ENCODE data around the gene EFNB2. TPM values are rescaled to one million over a fixed set of nuclear protein-coding genes. Genes with fewer than 3 reads are reported as not detected.

The EFNB2 gene
- polyA plus RNA-seq, 1 donor from 2014 or later, result 53.1 TPM

- TF ChIP-seq EP300 (conservative IDR thresholded peaks at IDR 0.05; ENCODE audit: poor library complexity, severe bottlenecking), result no peak
- no peak for TF ChIP-seq EZH2 (IDR thresholded peaks at IDR 0.05; ENCODE audit: borderline replicate concordance, insufficient read depth, low read length, poor library complexity, severe bottlenecking)
Observed at GRCh38 chr13:106462710-106463109, 72.8 kb downstream of the EFNB2 start (continued).

- Histone ChIP-seq H3F3A (ENCODE audit: insufficient read depth, low read length, poor library complexity, severe bottlenecking) (no peaks in the 10 kb centered on the region), H3K4me3 (ENCODE audit: low read length) (no peak overlapping the region), H3K4me2 (ENCODE audit: low read length) (no peak overlapping the region), H3K36me3 (ENCODE audit: insufficient read depth, low read length) (no peaks in the 10 kb centered on the region), H3K9me3 (ENCODE audit: low read length) (no peaks in the 10 kb centered on the region), H3K9me2 (ENCODE audit: insufficient read depth, low read length) (no peaks in the 10 kb centered on the region), H4K20me1 (ENCODE audit: insufficient read depth) (no peaks in the 10 kb centered on the region), H2AFZ (ENCODE audit: low read depth, low read length) (no peak overlapping the region), H3K9ac (ENCODE audit: low read length) (no peak overlapping the region), H3K27ac (ENCODE audit: low read length) (no peak overlapping the region), H3K79me2 (replicated peaks; ENCODE audit: insufficient read depth, low read length) (no peaks in the 10 kb centered on the region), H3K27me3 (ENCODE audit: insufficient read depth, low read depth, low read length) (no peaks in the 10 kb centered on the region)
- TF ChIP-seq RAD21 (conservative IDR thresholded peaks at IDR 0.05) (no peak), MXI1 (conservative IDR thresholded peaks at IDR 0.05; ENCODE audit: poor library complexity, severe bottlenecking) (no peak), POLR2AphosphoS5 (IDR thresholded peaks at IDR 0.05) (no peak), EP300 (conservative IDR thresholded peaks at IDR 0.05; ENCODE audit: poor library complexity, severe bottlenecking) (no peak)
Observed at GRCh38 chr13:106455777-106456176, 79.7 kb downstream of the EFNB2 start.

GRCh38 chr13:106455190-106455589, 80.3 kb downstream of the EFNB2 start:
- H3K27me3 ChIP-seq (ENCODE audit: insufficient read depth, low read depth, low read length), result no peaks in the 10 kb centered on the region
- no peaks in the 10 kb centered on the region for H3K79me2 ChIP-seq (replicated peaks; ENCODE audit: insufficient read depth, low read length)
- H4K20me1 ChIP-seq (ENCODE audit: insufficient read depth), result no peaks in the 10 kb centered on the region
- TF ChIP-seq TAF1 (IDR thresholded peaks at IDR 0.05; ENCODE audit: low read depth) (no peak), CTCF (IDR thresholded peaks at IDR 0.05; ENCODE audit: poor library complexity, severe bottlenecking) (no peak), RAD21 (conservative IDR thresholded peaks at IDR 0.05) (no peak), REST (IDR thresholded peaks at IDR 0.05; ENCODE audit: borderline replicate concordance) (no peak), EZH2 (IDR thresholded peaks at IDR 0.05; ENCODE audit: borderline replicate concordance, insufficient read depth, low read length, poor library complexity, severe bottlenecking) (no peak), EP300 (conservative IDR thresholded peaks at IDR 0.05; ENCODE audit: poor library complexity, severe bottlenecking) (no peak), MXI1 (conservative IDR thresholded peaks at IDR 0.05; ENCODE audit: poor library complexity, severe bottlenecking) (no peak)
- H3K4me2 ChIP-seq (ENCODE audit: low read length), result no peak overlapping the region
- H3F3A ChIP-seq (ENCODE audit: insufficient read depth, low read length, poor library complexity, severe bottlenecking), result no peaks in the 10 kb centered on the region
- no peak overlapping the region for H2AFZ ChIP-seq (ENCODE audit: low read depth, low read length)
- H3K9ac ChIP-seq (ENCODE audit: low read length), result no peak overlapping the region
- no peak overlapping the region for H3K27ac ChIP-seq (ENCODE audit: low read length)
- H3K36me3 ChIP-seq (ENCODE audit: insufficient read depth, low read length), result no peaks in the 10 kb centered on the region
- H3K4me3 ChIP-seq (ENCODE audit: low read length), result no peak overlapping the region
- H3K9me2 ChIP-seq (ENCODE audit: insufficient read depth, low read length), result no peaks in the 10 kb centered on the region
- no peaks in the 10 kb centered on the region for H3K9me3 ChIP-seq (ENCODE audit: low read length)

Data from neural cell (in vitro differentiated cells).